Thyroid gland (tissue), 4 donors: ENCODE measurements around the gene TMC2. TPM values are rescaled to one million over a fixed set of nuclear protein-coding genes. Genes with fewer than 3 reads are reported as not detected.

Experiments
- DNase-seq, 2 donors: peaks; one replicate each; pipeline ENCODE4 v3.0.0-alpha.2; 2019
- H3K27ac ChIP-seq, 3 donors: fragments of 200-600 bp; sonication (generic); 1 replicate in 2 of 3; 2 replicates in 1 of 3; pipeline ENCODE4 v1.5.1; 2016 to 2019; ENCODE audit warnings: mild to moderate bottlenecking in 1 of 3, moderate library complexity in 1 of 3
- H3K27me3 ChIP-seq: fragments of 200-600 bp; sonication (generic); one replicate; pipeline ENCODE4 v1.5.1; 2019
- H3K36me3 ChIP-seq, 2 donors: fragments of 200-600 bp; sonication (generic); one replicate each; pipeline ENCODE4 v1.5.1; 2016 to 2019
- H3K4me1 ChIP-seq, 2 donors: fragments of 200-600 bp; sonication (generic); one replicate each; pipeline ENCODE4 v1.5.1; 2017 to 2019
- H3K4me3 ChIP-seq, 3 donors: fragments of 200-600 bp; sonication (generic); replicated peaks in 1 of 3; 1 replicate in 2 of 3; 2 replicates in 1 of 3; pipeline ENCODE4 v1.5.1; 2016; ENCODE audit warnings: mild to moderate bottlenecking in 1 of 3
- H3K9me3 ChIP-seq: fragments of 200-600 bp; sonication (generic); one replicate; pipeline ENCODE4 v1.5.1; 2017
- POLR2A ChIP-seq, 2 donors: fragments of 450-650 bp; IDR thresholded peaks; one replicate each; pipeline ENCODE4 v1.6.1; 2017; ENCODE audit warnings: antibody characterized with exemption in 2 of 2, mild to moderate bottlenecking in 2 of 2, moderate library complexity in 1 of 2
- WGBS, 2 donors: methylation state at CpG; one replicate each; pipeline ENCODE4 v1.1.5; 2017; 5-methylcytosine and 5-hydroxymethylcytosine counted together
- intact Hi-C: fragments of 100-400 bp; cut with DNase I; formaldehyde crosslinking; loops from one replicate; pipeline ENCODE4 v1.15.1; 2023
- total RNA-seq, 4 donors: library from RNA; depleted of rRNA; stranded (reverse); fragments of >200 nt; gene quantifications; one replicate each; pipeline ENCODE4 v1.2.3, GENCODE V29; 2016
- TF ChIP-seq, protein P1 (sequence below), 6 experiments: fragments of 200-600 bp in 3 of 6; fragments of 450-650 bp in 3 of 6; sonication (generic) in 3 of 6; IDR thresholded peaks; one replicate each; pipeline ENCODE4 v1.5.1; 2016 to 2019; ENCODE audit warnings: antibody characterized with exemption in 6 of 6, mild to moderate bottlenecking in 2 of 6, inconsistent platforms in 1 of 6, moderate library complexity in 1 of 6

Gene TMC2
- total RNA-seq, 4 donors from 2014 or later = 0.11 TPM; not detected in 3

GRCh38 chr20:2633381-2633780 is 97.0 kb downstream of the TMC2 start:
- no peak for DNase-seq
- no peaks in the 10 kb centered on the region for H3K27me3 ChIP-seq
- 0 to 38% methylated on average over 1 of the region's 1 CpG for WGBS, 2 donors
- no peak overlapping the region for H3K27ac ChIP-seq
- no peak overlapping the region for H3K4me3 ChIP-seq
- H3K36me3 ChIP-seq = no peaks in the 10 kb centered on the region
- H3K9me3 ChIP-seq = no peaks in the 10 kb centered on the region
- no peaks in the 10 kb centered on the region for H3K4me1 ChIP-seq
- intact Hi-C loops = no loop called here
- TF ChIP-seq POLR2A (IDR thresholded peaks at IDR 0.05) = no peak
- TF ChIP-seq, protein P1, sequence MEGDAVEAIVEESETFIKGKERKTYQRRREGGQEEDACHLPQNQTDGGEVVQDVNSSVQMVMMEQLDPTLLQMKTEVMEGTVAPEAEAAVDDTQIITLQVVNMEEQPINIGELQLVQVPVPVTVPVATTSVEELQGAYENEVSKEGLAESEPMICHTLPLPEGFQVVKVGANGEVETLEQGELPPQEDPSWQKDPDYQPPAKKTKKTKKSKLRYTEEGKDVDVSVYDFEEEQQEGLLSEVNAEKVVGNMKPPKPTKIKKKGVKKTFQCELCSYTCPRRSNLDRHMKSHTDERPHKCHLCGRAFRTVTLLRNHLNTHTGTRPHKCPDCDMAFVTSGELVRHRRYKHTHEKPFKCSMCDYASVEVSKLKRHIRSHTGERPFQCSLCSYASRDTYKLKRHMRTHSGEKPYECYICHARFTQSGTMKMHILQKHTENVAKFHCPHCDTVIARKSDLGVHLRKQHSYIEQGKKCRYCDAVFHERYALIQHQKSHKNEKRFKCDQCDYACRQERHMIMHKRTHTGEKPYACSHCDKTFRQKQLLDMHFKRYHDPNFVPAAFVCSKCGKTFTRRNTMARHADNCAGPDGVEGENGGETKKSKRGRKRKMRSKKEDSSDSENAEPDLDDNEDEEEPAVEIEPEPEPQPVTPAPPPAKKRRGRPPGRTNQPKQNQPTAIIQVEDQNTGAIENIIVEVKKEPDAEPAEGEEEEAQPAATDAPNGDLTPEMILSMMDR (IDR thresholded peaks at IDR 0.05) = no peak

DNA sequence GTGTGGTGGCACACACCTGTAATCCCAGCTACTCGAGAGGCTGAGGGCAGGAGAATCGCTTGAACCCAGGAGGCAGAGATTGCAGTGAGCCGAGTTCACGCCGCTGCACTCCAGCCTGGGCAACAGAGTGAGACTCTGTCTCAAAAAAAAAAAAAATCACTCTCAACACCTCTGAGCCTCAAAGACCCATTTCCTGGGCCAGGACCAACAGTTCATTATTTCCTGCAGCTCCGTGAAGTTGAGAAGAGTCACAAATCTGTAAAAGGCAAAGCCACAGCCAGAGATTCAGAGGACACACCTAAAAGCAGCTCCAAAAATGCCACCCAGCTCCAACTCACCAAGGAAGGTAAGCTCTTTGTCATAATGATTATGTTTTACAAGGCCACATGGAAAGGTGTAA is 100.9 kb downstream of the TMC2 start:
- Histone ChIP-seq H3K9me3 (no peaks in the 10 kb centered on the region), H3K36me3 (no peaks in the 10 kb centered on the region), H3K4me1 (no peaks in the 10 kb centered on the region), H3K27ac (no peak overlapping the region), H3K4me3 (no peak overlapping the region), H3K27me3 (no peaks in the 10 kb centered on the region)
- WGBS, 2 donors = 75 to 90% methylated on average over 6 of the region's 6 CpGs
- TF ChIP-seq, protein P1 (IDR thresholded peaks at IDR 0.05) = no peak
- no peak for TF ChIP-seq POLR2A (IDR thresholded peaks at IDR 0.05)
- no peak for DNase-seq
- intact Hi-C loops = no loop called here

- WGBS, 2 donors = 0 to 46% methylated on average over 1 of the region's 1 CpG
- no peak overlapping the region for H3K4me3 ChIP-seq
- no peak overlapping the region for H3K27ac ChIP-seq
- intact Hi-C loops = loop anchor here (5.0 kb wide), 1 partner anchor 113 kb away; no protein-coding TSS in a partner anchor
- H3K27me3 ChIP-seq = no peaks in the 10 kb centered on the region
- DNase-seq = no peak
- H3K4me1 ChIP-seq = no peaks in the 10 kb centered on the region
- H3K9me3 ChIP-seq = no peaks in the 10 kb centered on the region
- TF ChIP-seq, protein P1 (IDR thresholded peaks at IDR 0.05) = no peak
- no peak for TF ChIP-seq POLR2A (IDR thresholded peaks at IDR 0.05)
- H3K36me3 ChIP-seq = no peaks in the 10 kb centered on the region
These were observed 103.9 kb downstream of the TMC2 start for GRCh38 chr20:2640260-2640659.

- 92% methylated on average over 9 of the region's 9 CpGs for WGBS, 2 donors
- intact Hi-C loops = loop anchor here (5.0 kb wide), 1 partner anchor 114 kb away; no protein-coding TSS in a partner anchor
- TF ChIP-seq POLR2A (IDR thresholded peaks at IDR 0.05) = no peak
- TF ChIP-seq, protein P1 (IDR thresholded peaks at IDR 0.05) = no peak
These were observed 104.5 kb downstream of the TMC2 start for GRCh38 chr20:2640899-2641298.

DNA sequence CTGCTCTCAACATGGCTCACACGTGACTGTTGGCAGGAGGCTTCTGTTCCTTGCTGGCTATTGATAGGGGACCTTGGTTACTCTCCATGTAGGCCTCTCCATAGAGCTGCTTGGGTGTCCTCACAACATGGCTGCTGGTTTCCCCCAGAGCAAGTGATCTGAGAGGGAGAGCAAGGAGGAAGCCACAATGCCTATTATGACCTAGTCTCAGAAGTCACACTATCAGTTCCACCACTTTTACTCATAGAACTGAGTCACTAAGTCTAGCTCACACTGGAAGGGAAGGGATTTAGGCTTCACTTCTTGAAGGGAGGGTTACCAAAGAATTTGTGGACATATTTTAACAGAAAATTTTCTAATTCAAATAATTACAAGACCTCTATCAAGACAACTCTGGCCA is 107.3 kb downstream of the TMC2 start:
- WGBS, 2 donors = 100% methylated on average over 1 of the region's 1 CpG; no CpG with 5 or more reads in 1 of the 2 donors
- Histone ChIP-seq H3K27me3 (no peaks in the 10 kb centered on the region), H3K9me3 (no peaks in the 10 kb centered on the region), H3K27ac (no peak overlapping the region), H3K4me3 (no peak overlapping the region), H3K4me1 (no peaks in the 10 kb centered on the region), H3K36me3 (no peaks in the 10 kb centered on the region)
- intact Hi-C loops = loop anchor here (5.0 kb wide), 1 partner anchor 116 kb away; no protein-coding TSS in a partner anchor
- TF ChIP-seq, protein P1 (IDR thresholded peaks at IDR 0.05) = no peak
- no peak for TF ChIP-seq POLR2A (IDR thresholded peaks at IDR 0.05)
- no peak for DNase-seq

More at GRCh38 chr20:2640899-2641298, 104.5 kb downstream of the TMC2 start:
- no peak overlapping the region for H3K4me3 ChIP-seq
- H3K27ac ChIP-seq = no peak overlapping the region
- no peaks in the 10 kb centered on the region for H3K4me1 ChIP-seq
- DNase-seq = no peak
- no peaks in the 10 kb centered on the region for H3K36me3 ChIP-seq
- H3K27me3 ChIP-seq = no peaks in the 10 kb centered on the region
- H3K9me3 ChIP-seq = no peaks in the 10 kb centered on the region
